Measurements from ENCODE around the gene LRIG3.
"Not testable (repeated sequence)": the region's sequence is repeated elsewhere in the genome, so short reads cannot be mapped to it uniquely, and the experiment has no call there.

LRIG3 gene

GRCh38 chr12:58919231-58920101 lies 838 bp downstream of the LRIG3 start:
- no peak overlapping the region for H3K27ac Mint-ChIP-seq
- H3K36me3 Mint-ChIP-seq = no peaks in the 10 kb centered on the region
- H3K4me3 Mint-ChIP-seq = no peak overlapping the region
- peaks cover 23% of the 10 kb centered on the region for H3K27me3 Mint-ChIP-seq
- no peaks in the 10 kb centered on the region for H3K4me1 Mint-ChIP-seq
- H3K9me3 Mint-ChIP-seq = no peaks in the 10 kb centered on the region

- H3K4me3 Mint-ChIP-seq = no peak overlapping the region
- peaks cover 23% of the 10 kb centered on the region for H3K27me3 Mint-ChIP-seq
- H3K9me3 Mint-ChIP-seq = no peaks in the 10 kb centered on the region
- H3K4me1 Mint-ChIP-seq = no peaks in the 10 kb centered on the region
- no peaks in the 10 kb centered on the region for H3K36me3 Mint-ChIP-seq
- no peak overlapping the region for H3K27ac Mint-ChIP-seq
Measured at GRCh38 chr12:58918469-58918844, 1.8 kb downstream of the LRIG3 start.

DNA sequence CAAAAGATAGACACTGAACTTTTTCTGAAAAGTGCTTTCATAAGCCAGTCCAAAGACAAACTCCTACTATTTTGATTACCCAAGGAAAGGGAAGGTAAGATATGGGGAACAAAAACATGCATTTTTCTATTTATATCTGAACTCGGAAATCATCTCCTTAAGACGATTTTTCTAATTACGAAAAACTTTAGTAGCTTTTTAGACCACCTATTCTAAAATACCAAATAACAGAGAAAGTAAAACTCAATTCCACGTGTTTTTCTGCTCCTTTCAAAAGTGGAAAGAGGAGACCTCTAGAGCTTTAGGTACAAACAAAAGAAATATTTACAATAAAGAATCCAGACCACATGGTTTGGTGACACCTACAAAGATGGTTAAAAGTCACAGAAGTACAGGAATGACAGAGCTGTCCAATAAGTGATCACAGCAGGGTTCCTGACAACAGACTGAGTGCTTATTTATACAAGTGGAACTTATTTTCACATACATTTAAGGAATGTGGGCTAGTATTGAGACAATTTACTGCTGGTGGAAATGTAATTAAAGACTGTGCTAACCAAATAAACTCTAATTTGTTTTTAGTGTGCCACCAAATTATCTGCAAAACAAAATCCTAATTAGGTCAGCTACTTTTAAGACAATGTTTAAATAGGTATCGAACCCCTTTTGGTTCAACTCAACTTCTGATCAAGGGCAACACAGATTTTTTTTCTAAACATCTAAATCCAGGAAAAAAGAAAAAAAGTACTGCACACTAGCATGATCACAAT lies 2.4 kb downstream of the LRIG3 start:
- Mint-ChIP-seq H3K36me3 (no peaks in the 10 kb centered on the region), H3K4me1 (no peaks in the 10 kb centered on the region), H3K4me3 (no peak overlapping the region), H3K27ac (no peak overlapping the region), H3K9me3 (no peaks in the 10 kb centered on the region), H3K27me3 (peaks cover 23% of the 10 kb centered on the region)

- Mint-ChIP-seq H3K4me3 (no peak overlapping the region), H3K27ac (no peak overlapping the region), H3K4me1 (no peaks in the 10 kb centered on the region), H3K36me3 (no peaks in the 10 kb centered on the region), H3K27me3 (peaks cover 21% of the 10 kb centered on the region), H3K9me3 (no peaks in the 10 kb centered on the region)
Measured at GRCh38 chr12:58916921-58917511, 3.3 kb downstream of the LRIG3 start.

- Mint-ChIP-seq H3K4me1 (no peaks in the 10 kb centered on the region), H3K9me3 (no peaks in the 10 kb centered on the region), H3K27me3 (peaks cover 19% of the 10 kb centered on the region), H3K4me3 (no peak overlapping the region), H3K36me3 (no peaks in the 10 kb centered on the region), H3K27ac (no peak overlapping the region)
Measured at GRCh38 chr12:58916161-58916621, 4.1 kb downstream of the LRIG3 start.

GRCh38 chr12:58915634-58916033 lies 4.7 kb downstream of the LRIG3 start:
- Mint-ChIP-seq H3K27ac (no peak overlapping the region), H3K27me3 (peaks cover 16% of the 10 kb centered on the region), H3K4me3 (no peak overlapping the region), H3K9me3 (no peaks in the 10 kb centered on the region), H3K4me1 (no peaks in the 10 kb centered on the region), H3K36me3 (no peaks in the 10 kb centered on the region)

DNA sequence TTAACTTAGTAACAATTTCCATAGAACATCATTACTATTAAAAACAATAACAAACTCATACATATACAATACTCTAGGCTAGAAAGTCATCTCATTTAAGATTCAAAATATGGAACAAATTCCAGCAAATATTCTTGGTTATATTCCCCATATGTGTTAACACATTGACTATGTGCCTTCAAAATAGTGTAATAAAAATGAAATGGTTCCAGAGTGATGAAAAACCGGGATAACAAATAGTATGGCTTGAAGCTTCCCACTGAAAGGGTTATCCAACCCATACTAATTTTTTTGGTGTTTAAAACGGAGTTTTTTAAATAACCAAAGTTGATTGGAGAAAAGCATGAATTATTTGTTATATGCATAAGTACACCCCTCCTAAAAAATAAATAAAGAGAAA lies 5.3 kb downstream of the LRIG3 start:
- Mint-ChIP-seq H3K9me3 (no peaks in the 10 kb centered on the region), H3K4me3 (no peak overlapping the region), H3K36me3 (no peaks in the 10 kb centered on the region), H3K27ac (no peak overlapping the region), H3K27me3 (peaks cover 14% of the 10 kb centered on the region), H3K4me1 (no peaks in the 10 kb centered on the region)

DNA sequence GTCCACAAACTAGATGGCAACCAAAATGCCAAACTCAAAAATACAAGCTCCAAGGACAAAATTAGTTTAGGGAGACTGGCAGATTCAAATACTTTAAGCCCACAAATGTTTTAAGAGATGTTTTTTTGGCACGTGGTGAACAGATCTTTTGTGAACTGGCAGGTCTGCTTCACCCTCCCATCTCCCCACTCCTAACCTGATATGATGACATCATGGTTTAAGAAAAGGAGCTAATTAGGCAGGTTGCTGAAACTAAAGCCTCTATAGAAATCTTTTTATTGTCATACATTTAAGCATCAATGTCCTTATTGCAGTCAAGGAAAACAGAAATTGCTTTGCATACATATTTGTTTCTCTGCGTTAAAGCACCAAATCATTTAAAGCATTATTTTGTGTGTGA lies 5.8 kb downstream of the LRIG3 start:
- Mint-ChIP-seq H3K9me3 (no peaks in the 10 kb centered on the region), H3K4me1 (no peaks in the 10 kb centered on the region), H3K4me3 (no peak overlapping the region), H3K36me3 (no peaks in the 10 kb centered on the region), H3K27ac (no peak overlapping the region), H3K27me3 (peaks cover 13% of the 10 kb centered on the region)

- Mint-ChIP-seq H3K4me1 (no peaks in the 10 kb centered on the region), H3K27me3 (no peaks in the 10 kb centered on the region), H3K27ac (no peak overlapping the region), H3K36me3 (no peaks in the 10 kb centered on the region), H3K4me3 (no peak overlapping the region), H3K9me3 (no peaks in the 10 kb centered on the region)
Measured at GRCh38 chr12:58907391-58907790, 12.9 kb downstream of the LRIG3 start.

DNA sequence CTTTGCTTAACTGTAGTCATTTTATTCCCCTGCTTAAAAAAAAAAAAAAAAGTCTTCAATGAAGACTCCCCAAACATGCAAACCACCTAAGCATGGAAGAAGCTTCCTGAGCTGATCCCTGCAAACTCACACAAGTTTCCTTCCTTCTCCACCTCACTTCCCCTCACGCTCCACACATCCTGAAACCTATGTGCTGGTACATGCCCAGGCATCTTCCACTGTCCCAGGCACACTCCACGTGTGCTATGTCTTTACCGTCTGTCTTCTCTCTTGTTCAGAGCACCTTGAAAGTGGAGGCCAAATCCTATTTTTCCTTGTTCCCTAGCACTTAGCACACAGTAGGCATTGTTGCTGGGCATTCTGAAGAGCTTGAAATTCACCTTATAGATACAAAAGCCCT lies 13.4 kb downstream of the LRIG3 start:
- Mint-ChIP-seq H3K9me3 (no peaks in the 10 kb centered on the region), H3K4me1 (no peaks in the 10 kb centered on the region), H3K27me3 (no peaks in the 10 kb centered on the region), H3K4me3 (no peak overlapping the region), H3K36me3 (no peaks in the 10 kb centered on the region), H3K27ac (no peak overlapping the region)

DNA sequence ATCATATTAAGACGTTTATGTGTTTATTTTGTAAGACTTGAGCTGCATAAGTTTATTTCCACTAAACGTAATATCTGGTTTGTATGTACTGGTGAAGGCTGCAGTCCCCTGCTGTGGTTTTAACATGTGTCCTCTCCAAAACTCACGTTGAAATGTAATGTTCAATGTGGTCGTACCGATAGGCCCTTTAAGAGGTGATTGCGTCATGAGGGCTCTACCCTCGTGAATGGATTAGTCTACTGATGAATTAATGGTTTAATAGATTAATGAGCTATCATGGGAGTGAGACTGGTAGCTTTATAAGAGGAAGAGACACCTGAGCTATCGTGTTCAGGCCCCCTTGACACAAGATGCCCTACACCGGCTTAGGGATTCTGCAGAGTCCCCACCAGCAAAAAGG lies 14.9 kb downstream of the LRIG3 start:
- no peaks in the 10 kb centered on the region for H3K36me3 Mint-ChIP-seq
- no peaks in the 10 kb centered on the region for H3K4me1 Mint-ChIP-seq
- H3K9me3 Mint-ChIP-seq = no peaks in the 10 kb centered on the region
- no peak overlapping the region for H3K27ac Mint-ChIP-seq
- H3K27me3 Mint-ChIP-seq = no peaks in the 10 kb centered on the region
- no peak overlapping the region for H3K4me3 Mint-ChIP-seq

DNA sequence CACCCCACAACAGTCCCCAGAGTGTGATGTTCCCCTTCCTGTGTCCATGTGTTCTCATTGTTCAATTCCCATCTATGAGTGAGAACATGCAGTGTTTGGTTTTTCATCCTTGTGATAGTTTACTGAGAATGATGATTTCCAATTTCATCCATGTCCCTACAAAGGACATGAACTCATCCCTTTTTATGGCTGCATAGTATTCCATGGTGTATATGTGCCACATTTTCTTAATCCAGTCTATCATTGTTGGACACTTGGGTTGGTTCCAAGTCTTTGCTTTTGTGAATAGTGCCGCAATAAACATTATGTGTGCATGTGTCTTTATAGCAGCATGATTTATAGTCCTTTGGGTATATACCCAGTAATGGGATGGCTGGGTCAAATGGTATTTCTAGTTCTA lies 17.6 kb downstream of the LRIG3 start:
- not testable (repeated sequence) for H3K4me1 Mint-ChIP-seq

GRCh38 chr12:58901664-58902063 lies 18.6 kb downstream of the LRIG3 start:
- no peaks in the 10 kb centered on the region for H3K9me3 Mint-ChIP-seq
- no peaks in the 10 kb centered on the region for H3K27me3 Mint-ChIP-seq
- H3K4me3 Mint-ChIP-seq = no peak overlapping the region
- no peak overlapping the region for H3K27ac Mint-ChIP-seq
- no peaks in the 10 kb centered on the region for H3K36me3 Mint-ChIP-seq
- H3K4me1 Mint-ChIP-seq = no peaks in the 10 kb centered on the region

More for the DNA sequence above, 17.6 kb downstream of the LRIG3 start:
- not testable (repeated sequence) for H3K27ac Mint-ChIP-seq, H3K9me3 Mint-ChIP-seq, H3K36me3 Mint-ChIP-seq, H3K27me3 Mint-ChIP-seq, H3K4me3 Mint-ChIP-seq

DNA sequence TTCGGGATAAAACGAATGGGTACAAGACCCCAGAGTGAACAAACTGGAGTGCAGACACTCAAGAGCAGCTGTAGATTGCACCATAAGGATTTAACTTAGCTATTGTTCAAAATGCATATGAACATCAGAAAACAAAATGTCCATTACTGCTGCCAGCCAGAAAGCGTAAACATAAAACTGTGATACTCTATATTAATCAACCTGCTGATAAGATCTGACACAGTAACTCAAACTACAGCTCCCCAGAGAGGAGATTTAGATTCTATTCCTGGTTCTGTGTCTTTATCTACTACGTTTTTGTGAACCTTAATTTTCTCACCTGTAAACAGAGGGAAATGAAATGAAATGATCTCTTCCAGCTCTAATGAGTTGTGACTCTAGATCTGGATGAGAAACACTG lies 22.3 kb downstream of the LRIG3 start:
- Mint-ChIP-seq H3K9me3 (no peaks in the 10 kb centered on the region), H3K4me1 (no peaks in the 10 kb centered on the region), H3K36me3 (no peaks in the 10 kb centered on the region), H3K27me3 (no peaks in the 10 kb centered on the region), H3K4me3 (no peak overlapping the region), H3K27ac (no peak overlapping the region)

DNA sequence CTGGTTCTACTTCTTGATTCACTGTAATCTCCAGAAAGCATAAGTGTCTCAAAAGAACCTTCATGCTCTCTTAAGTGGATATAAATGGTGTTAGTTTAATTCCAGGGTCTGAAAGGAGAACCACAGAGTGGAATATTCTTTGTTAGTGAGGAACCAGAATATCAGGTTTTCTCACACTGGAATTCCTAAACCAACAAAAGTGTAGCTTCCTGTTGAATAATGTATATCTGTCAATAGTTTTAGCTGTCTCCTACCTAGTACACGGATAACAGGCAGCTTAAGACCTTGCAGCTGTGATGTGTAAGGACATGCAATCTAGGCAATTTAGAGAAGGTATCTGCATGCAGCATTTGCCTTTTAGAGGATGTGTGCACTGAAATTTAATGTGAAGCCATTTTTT lies 24.0 kb downstream of the LRIG3 start:
- no peaks in the 10 kb centered on the region for H3K27me3 Mint-ChIP-seq

GRCh38 chr12:58895053-58895452 lies 25.3 kb downstream of the LRIG3 start:
- Mint-ChIP-seq H3K9me3 (no peaks in the 10 kb centered on the region), H3K4me3 (no peak overlapping the region), H3K27me3 (no peaks in the 10 kb centered on the region), H3K4me1 (no peaks in the 10 kb centered on the region), H3K27ac (no peak overlapping the region), H3K36me3 (no peaks in the 10 kb centered on the region)

More for the DNA sequence above, 24.0 kb downstream of the LRIG3 start:
- Mint-ChIP-seq H3K4me3 (no peak overlapping the region), H3K9me3 (no peaks in the 10 kb centered on the region), H3K27ac (no peak overlapping the region), H3K36me3 (no peaks in the 10 kb centered on the region), H3K4me1 (no peaks in the 10 kb centered on the region)

Data from activated naive CD4-positive, alpha-beta T cell treated with anti-CD3 and anti-CD28 coated beads, Interleukin-2, amount 50 U/mL, for 24 hours (primary cell).